Epithelial cell of esophagus (primary cell): Measurements from ENCODE around the gene HOXC6.
A peak's percentile ranks its signal among the peaks of the same experiment; 100 is the strongest.

Experiments used
- DNase-seq: peaks from one replicate; pipeline ENCODE4 v3.0.0; 2010; ENCODE audit warnings: low read depth
- H3K4me3 ChIP-seq: 2 replicates; pipeline ENCODE4 v1.5.1; 2011; ENCODE audit warnings: mild to moderate bottlenecking, low read length, control low read depth
- CTCF ChIP-seq: IDR thresholded peaks from 2 replicates; pipeline ENCODE4 v1.5.1; 2011; ENCODE audit warnings: low read depth, mild to moderate bottlenecking, low read length, control low read depth, inconsistent platforms; ENCODE audit not compliant: insufficient read depth; ENCODE audit errors: missing control alignments

The HOXC6 gene

GRCh38 chr12:54051874-54052437, 23.7 kb downstream of the HOXC6 start:
- TF ChIP-seq CTCF, result no peak
- H3K4me3 ChIP-seq, result no peak overlapping the region
- DNase-seq, result no peak

GRCh38 chr12:54052438-54053002, 24.3 kb downstream of the HOXC6 start:
- no peak for TF ChIP-seq CTCF
- no peak for DNase-seq
- no peak overlapping the region for H3K4me3 ChIP-seq

- no peak for DNase-seq
- no peak for TF ChIP-seq CTCF
- peak overlapping the region; percentile 56 for H3K4me3 ChIP-seq
Measured at GRCh38 chr12:54053003-54053750, 24.9 kb downstream of the HOXC6 start.

- no peak for TF ChIP-seq CTCF
- no peak for DNase-seq
- H3K4me3 ChIP-seq, result peak within 1 kb of the TSS; percentile 56
Measured at GRCh38 chr12:54053751-54054741, 25.8 kb downstream of the HOXC6 start, which contains the start of gene HOXC4. HOXC4 (plus strand) TSS chr12:54053835; CDS start chr12:54053923, 88 bp downstream.

- no peak for TF ChIP-seq CTCF
- no peak overlapping the region for H3K4me3 ChIP-seq
- DNase-seq, result no peak
Measured at GRCh38 chr12:54054742-54055194, 26.5 kb downstream of the HOXC6 start.

- DNase-seq, result no peak
- no peak overlapping the region for H3K4me3 ChIP-seq
- TF ChIP-seq CTCF, result no peak
Measured at GRCh38 chr12:54055552-54055951, 27.3 kb downstream of the HOXC6 start.
